CD14-positive monocyte (primary cell): Measurements from ENCODE around the gene TRIM3. TPM values are rescaled to one million over a fixed set of nuclear protein-coding genes. Genes with fewer than 3 reads are reported as not detected.

Experiments
- DNase-seq, 3 donors: peaks; one replicate each; pipeline ENCODE4 v3.0.0-alpha.2; 2011 to 2022
- H2AFZ ChIP-seq: 2 replicates; pipeline ENCODE4 v1.6.0; 2012; ENCODE audit warnings: mild to moderate bottlenecking, low read depth, low read length, inconsistent platforms; ENCODE audit not compliant: insufficient read depth, poor library complexity, severe bottlenecking
- H3K27ac ChIP-seq, 2 donors: 1 replicate in 1 of 2; 2 replicates in 1 of 2; pipeline ENCODE4 v1.5.1; 2012 to 2013; ENCODE audit warnings: low read length in 2 of 2, control low read depth in 1 of 2, inconsistent platforms in 1 of 2, low read depth in 1 of 2, mild to moderate bottlenecking in 1 of 2
- H3K27me3 ChIP-seq, 2 donors: one replicate each; pipeline versions ENCODE4 v1.6.0 to v1.6.1; 2011 to 2013; ENCODE audit warnings: low read length in 2 of 2; ENCODE audit not compliant: control insufficient read depth in 2 of 2, insufficient read depth in 2 of 2
- H3K36me3 ChIP-seq, 2 donors: replicated peaks in 1 of 2; 1 replicate in 1 of 2; 2 replicates in 1 of 2; pipeline versions ENCODE4 v1.5.1 to v1.6.1; 2012 to 2013; ENCODE audit warnings: low read length in 2 of 2, control low read depth in 1 of 2, inconsistent platforms in 1 of 2, mild to moderate bottlenecking in 1 of 2; ENCODE audit not compliant: insufficient read depth in 2 of 2, control insufficient read depth in 1 of 2
- H3K4me1 ChIP-seq, 2 donors: 1 replicate in 1 of 2; 2 replicates in 1 of 2; pipeline versions ENCODE4 v1.5.1 to v1.6.1; 2012 to 2013; ENCODE audit warnings: low read length in 2 of 2, control low read depth in 1 of 2, inconsistent platforms in 1 of 2, mild to moderate bottlenecking in 1 of 2, moderate library complexity in 1 of 2; ENCODE audit not compliant: insufficient read depth in 2 of 2, control insufficient read depth in 1 of 2
- H3K4me2 ChIP-seq: replicated peaks from 2 replicates; pipeline ENCODE3; 2012; ENCODE audit warnings: low read length, moderate library complexity, mild to moderate bottlenecking; ENCODE audit not compliant: poor library complexity, severe bottlenecking; ENCODE audit errors: extremely low read depth
- H3K4me3 ChIP-seq, 3 experiments: fragments of 200-600 bp in 1 of 3; sonication (generic) in 1 of 3; replicated peaks in 1 of 3; 1 replicate in 2 of 3; 2 replicates in 1 of 3; pipeline ENCODE4 v1.5.1; 2011 to 2013; ENCODE audit warnings: low read length in 3 of 3, mild to moderate bottlenecking in 3 of 3, control low read depth in 2 of 3, low read depth in 2 of 3, inconsistent platforms in 1 of 3, moderate library complexity in 1 of 3
- H3K79me2 ChIP-seq: 2 replicates; pipeline ENCODE4 v1.6.0; 2012; ENCODE audit warnings: mild to moderate bottlenecking, control low read depth, inconsistent platforms, low read length, moderate library complexity; ENCODE audit not compliant: insufficient read depth
- H3K9ac ChIP-seq: 2 replicates; pipeline ENCODE4 v1.6.0; 2017; ENCODE audit warnings: low read length, mild to moderate bottlenecking; ENCODE audit not compliant: insufficient read depth, poor library complexity, severe bottlenecking
- H3K9me3 ChIP-seq, 2 donors: replicated peaks in 1 of 2; 1 replicate in 1 of 2; 2 replicates in 1 of 2; pipeline versions ENCODE4 v1.5.1 to v1.6.1; 2012 to 2013; ENCODE audit warnings: low read length in 2 of 2, control low read depth in 1 of 2; ENCODE audit not compliant: control insufficient read depth in 1 of 2, insufficient read depth in 1 of 2
- H4K20me1 ChIP-seq: 2 replicates; pipeline ENCODE4 v1.6.0; 2012; ENCODE audit warnings: mild to moderate bottlenecking, low read length, control low read depth, moderate library complexity; ENCODE audit not compliant: insufficient read depth
- H3K27ac Mint-ChIP-seq, 7 donors: one replicate each; pipeline ENCODE4 v1.8.0; 2020; ENCODE audit warnings: mild to moderate bottlenecking in 7 of 7, mixed read lengths in 7 of 7, moderate library complexity in 6 of 7, inconsistent platforms in 2 of 7
- H3K27me3 Mint-ChIP-seq, 3 donors: one replicate each; pipeline ENCODE4 v1.8.0; 2021 to 2022; ENCODE audit warnings: low read depth in 3 of 3, mild to moderate bottlenecking in 3 of 3, mixed read lengths in 3 of 3, moderate library complexity in 3 of 3, inconsistent platforms in 1 of 3
- H3K36me3 Mint-ChIP-seq, 2 donors: one replicate each; pipeline ENCODE4 v1.8.0; 2020; ENCODE audit warnings: mixed read lengths in 2 of 2, inconsistent platforms in 1 of 2, mild to moderate bottlenecking in 1 of 2
- H3K4me1 Mint-ChIP-seq: one replicate; pipeline ENCODE4 v1.8.0; 2020; ENCODE audit warnings: mild to moderate bottlenecking, mixed read lengths
- H3K4me3 Mint-ChIP-seq, 2 donors: one replicate each; pipeline ENCODE4 v1.8.0; 2020; ENCODE audit warnings: mild to moderate bottlenecking in 2 of 2, mixed read lengths in 2 of 2, moderate library complexity in 1 of 2
- H3K9me3 Mint-ChIP-seq, 7 donors: one replicate each; pipeline ENCODE4 v1.8.0; 2020 to 2022; ENCODE audit warnings: mixed read lengths in 7 of 7, mild to moderate bottlenecking in 6 of 7, moderate library complexity in 6 of 7, inconsistent platforms in 2 of 7
- CTCF ChIP-seq: fragments of 200-600 bp; IDR thresholded peaks from one replicate; pipeline ENCODE4 v1.8.0; 2022; ENCODE audit warnings: antibody characterized with exemption, mild to moderate bottlenecking
- WGBS: methylation state at CpG from one replicate; pipeline ENCODE4 v1.1.5; 2013; ENCODE audit warnings: missing lambda C conversion rate; ENCODE audit not compliant: insufficient coverage; 5-methylcytosine and 5-hydroxymethylcytosine counted together
- intact Hi-C, 2 donors: fragments of 100-400 bp; cut with micrococcal nuclease; formaldehyde crosslinking; loops; one replicate each; pipeline versions ENCODE4 v1.15.0 to v1.15.1; 2023
- polyA plus RNA-seq, 3 donors: library from polyadenylated mRNA; depleted of rRNA in 1 of 3; unstranded in 2 of 3; stranded (reverse) in 1 of 3; fragments of 300-500 nt in 2 of 3; fragments of >200 nt in 1 of 3; fragmentation: Illumina TruSeq in 2 of 3; gene quantifications; 1 replicate in 2 of 3; 2 replicates in 1 of 3; pipeline ENCODE4 v1.2.3, GENCODE V29; 2012 to 2021

TRIM3 gene
- polyA plus RNA-seq, 3 donors: 1.7 to 36.2 (median 3.3) TPM

- H3K4me3 ChIP-seq: no peak overlapping the region
- WGBS: 95% methylated on average over 12 of the region's 15 CpGs
- Mint-ChIP-seq H3K9me3 (no peaks in the 10 kb centered on the region), H3K4me1 (peaks cover 11% of the 10 kb centered on the region), H3K4me3 (no peak overlapping the region), H3K27ac (no peak overlapping the region), H3K36me3 (no peaks in the 10 kb centered on the region), H3K27me3 (peaks cover 3 to 8% (median 3%) of the 10 kb centered on the region in 3 donors)
- H3K4me2 ChIP-seq: no peak overlapping the region
- H3K36me3 ChIP-seq: no peaks in the 10 kb centered on the region
- H3K27ac ChIP-seq: no peak overlapping the region
- no peak overlapping the region for H2AFZ ChIP-seq
- TF ChIP-seq CTCF: no peak
- no peaks in the 10 kb centered on the region for H4K20me1 ChIP-seq
- DNase-seq: no peak
- intact Hi-C loops: no loop called here
- no peak overlapping the region for H3K9ac ChIP-seq
- no peaks in the 10 kb centered on the region for H3K27me3 ChIP-seq
- H3K9me3 ChIP-seq: no peaks in the 10 kb centered on the region
- peaks cover 6 to 9% of the 10 kb centered on the region in 2 donors for H3K4me1 ChIP-seq
- H3K79me2 ChIP-seq: no peaks in the 10 kb centered on the region
Measured at GRCh38 chr11:6400431-6401345, 73.1 kb downstream of the TRIM3 start.

Other genes starting within 250 kb of the TRIM3 start
- gene FHIP1B, start 239.3 kb downstream of the TRIM3 start, polyA plus RNA-seq: 10 to 100 TPM; 14.2 to 64.1 (median 18.9) TPM
- gene CNGA4, start 234.9 kb downstream of the TRIM3 start, polyA plus RNA-seq: under 1 TPM in 1 of 3 donors, not detected in 2; 0.69 TPM
- not detected for gene CCKBR, start 214.1 kb downstream of the TRIM3 start, polyA plus RNA-seq
- gene CAVIN3, start 153.4 kb downstream of the TRIM3 start, polyA plus RNA-seq: 10 to 100 TPM in 2 of 3 donors, 1 to 10 TPM in 1; 3.1 to 13.6 (median 11.2) TPM
- 10 to 100 TPM in 1 of 3 donors, 1 to 10 TPM in 2; 4.2 to 22.6 (median 4.9) TPM for gene SMPD1, start 83.5 kb downstream of the TRIM3 start, polyA plus RNA-seq
- gene APBB1, start 54.8 kb downstream of the TRIM3 start, polyA plus RNA-seq: 1 to 10 TPM in 2 of 3 donors, under 1 TPM in 1; 0.85 to 2.5 (median 2.4) TPM
- under 1 TPM in 1 of 3 donors, not detected in 2; 0.40 TPM for gene HPX, start 33.0 kb downstream of the TRIM3 start, polyA plus RNA-seq
- 10 to 100 TPM; 21.6 to 43.8 (median 27.2) TPM for gene ARFIP2, start 7.4 kb upstream of the TRIM3 start, polyA plus RNA-seq
- gene TIMM10B, start 7.6 kb upstream of the TRIM3 start, polyA plus RNA-seq: 10 to 100 TPM; 20.0 to 34.9 (median 22.1) TPM
- 10 to 100 TPM in 1 of 3 donors, under 1 TPM in 2; 0.24 to 21.0 (median 0.59) TPM for gene DNHD1, start 23.3 kb upstream of the TRIM3 start, polyA plus RNA-seq
- 10 to 100 TPM in 2 of 3 donors, 1 to 10 TPM in 1; 7.2 to 14.1 (median 11.9) TPM for gene RRP8, start 129.7 kb upstream of the TRIM3 start, polyA plus RNA-seq
- gene ILK, start 129.8 kb upstream of the TRIM3 start, polyA plus RNA-seq: 100 to 1,000 TPM; 165 to 271 (median 250) TPM
- 100 to 1,000 TPM; 137 to 233 (median 232) TPM for gene TAF10, start 138.3 kb upstream of the TRIM3 start, polyA plus RNA-seq
- gene TPP1, start 145.5 kb upstream of the TRIM3 start, polyA plus RNA-seq: 100 to 1,000 TPM; 218 to 359 (median 271) TPM
- gene DCHS1, start 181.9 kb upstream of the TRIM3 start, polyA plus RNA-seq: under 1 TPM; 0.01 to 0.88 (median 0.02) TPM
- 10 to 100 TPM in 2 of 3 donors, 1 to 10 TPM in 1; 8.0 to 14.0 (median 12.8) TPM for gene MRPL17, start 209.4 kb upstream of the TRIM3 start, polyA plus RNA-seq